HL-60 (cell line): ENCODE measurements around the gene CELA2B.

Source experiments
- GABPA ChIP-seq: IDR thresholded peaks from 2 replicates; pipeline ENCODE4 v1.6.1; 2012; ENCODE audit warnings: low read depth
- POLR2AphosphoS5 ChIP-seq: IDR thresholded peaks from 2 replicates; pipeline ENCODE4 v1.6.1; 2012; ENCODE audit warnings: low read depth
- TF ChIP-seq, protein P1 (sequence below): IDR thresholded peaks from one replicate; pipeline ENCODE4 v1.5.1; 2011; ENCODE audit warnings: low read length, control low read depth, inconsistent platforms; ENCODE audit not compliant: insufficient read depth

GRCh38 chr1:15510611-15511405, 34.9 kb downstream of the CELA2B start:
- TF ChIP-seq, protein P1, sequence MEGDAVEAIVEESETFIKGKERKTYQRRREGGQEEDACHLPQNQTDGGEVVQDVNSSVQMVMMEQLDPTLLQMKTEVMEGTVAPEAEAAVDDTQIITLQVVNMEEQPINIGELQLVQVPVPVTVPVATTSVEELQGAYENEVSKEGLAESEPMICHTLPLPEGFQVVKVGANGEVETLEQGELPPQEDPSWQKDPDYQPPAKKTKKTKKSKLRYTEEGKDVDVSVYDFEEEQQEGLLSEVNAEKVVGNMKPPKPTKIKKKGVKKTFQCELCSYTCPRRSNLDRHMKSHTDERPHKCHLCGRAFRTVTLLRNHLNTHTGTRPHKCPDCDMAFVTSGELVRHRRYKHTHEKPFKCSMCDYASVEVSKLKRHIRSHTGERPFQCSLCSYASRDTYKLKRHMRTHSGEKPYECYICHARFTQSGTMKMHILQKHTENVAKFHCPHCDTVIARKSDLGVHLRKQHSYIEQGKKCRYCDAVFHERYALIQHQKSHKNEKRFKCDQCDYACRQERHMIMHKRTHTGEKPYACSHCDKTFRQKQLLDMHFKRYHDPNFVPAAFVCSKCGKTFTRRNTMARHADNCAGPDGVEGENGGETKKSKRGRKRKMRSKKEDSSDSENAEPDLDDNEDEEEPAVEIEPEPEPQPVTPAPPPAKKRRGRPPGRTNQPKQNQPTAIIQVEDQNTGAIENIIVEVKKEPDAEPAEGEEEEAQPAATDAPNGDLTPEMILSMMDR, result no peak
- TF ChIP-seq POLR2AphosphoS5, result no peak
- TF ChIP-seq GABPA, result no peak
